NCI-H748 (cell line): ENCODE results near the gene KCTD8.

Experiments used
- DNase-seq: peaks from one replicate; lab custom pipeline; 2025; ENCODE audit not compliant: unreplicated experiment; lab: John Stamatoyannopoulos, UW

Gene KCTD8

GRCh38 chr4:44165938-44166337 is 282.7 kb downstream of the KCTD8 start:
- DNase-seq = no peak

GRCh38 chr4:44162538-44163270 is 285.9 kb downstream of the KCTD8 start:
- DNase-seq = no peak

- no peak for DNase-seq
Observed at GRCh38 chr4:44161756-44162155, 286.9 kb downstream of the KCTD8 start.

- no peak for DNase-seq
Observed at GRCh38 chr4:44160776-44161367, 287.7 kb downstream of the KCTD8 start.

GRCh38 chr4:44159991-44160390 is 288.6 kb downstream of the KCTD8 start:
- DNase-seq = no peak

GRCh38 chr4:44157611-44158277 is 290.9 kb downstream of the KCTD8 start:
- no peak for DNase-seq

GRCh38 chr4:44150091-44150576 is 298.5 kb downstream of the KCTD8 start:
- no peak for DNase-seq

- no peak for DNase-seq
Observed at GRCh38 chr4:44149282-44149681, 299.3 kb downstream of the KCTD8 start.

GRCh38 chr4:44147571-44148075 is 301.0 kb downstream of the KCTD8 start:
- peak; percentile 14 for DNase-seq

GRCh38 chr4:44146516-44146915 is 302.1 kb downstream of the KCTD8 start:
- no peak for DNase-seq

GRCh38 chr4:44145868-44146267 is 302.7 kb downstream of the KCTD8 start:
- DNase-seq = no peak

GRCh38 chr4:44132526-44132925 is 316.1 kb downstream of the KCTD8 start:
- no peak for DNase-seq
